ENCODE data around the gene CNTNAP5. TPM values are rescaled to one million over a fixed set of nuclear protein-coding genes. Genes with fewer than 3 reads are reported as not detected.

Gene CNTNAP5
- polyA plus RNA-seq, 1 experiment = not detected

- TF ChIP-seq, protein P1, sequence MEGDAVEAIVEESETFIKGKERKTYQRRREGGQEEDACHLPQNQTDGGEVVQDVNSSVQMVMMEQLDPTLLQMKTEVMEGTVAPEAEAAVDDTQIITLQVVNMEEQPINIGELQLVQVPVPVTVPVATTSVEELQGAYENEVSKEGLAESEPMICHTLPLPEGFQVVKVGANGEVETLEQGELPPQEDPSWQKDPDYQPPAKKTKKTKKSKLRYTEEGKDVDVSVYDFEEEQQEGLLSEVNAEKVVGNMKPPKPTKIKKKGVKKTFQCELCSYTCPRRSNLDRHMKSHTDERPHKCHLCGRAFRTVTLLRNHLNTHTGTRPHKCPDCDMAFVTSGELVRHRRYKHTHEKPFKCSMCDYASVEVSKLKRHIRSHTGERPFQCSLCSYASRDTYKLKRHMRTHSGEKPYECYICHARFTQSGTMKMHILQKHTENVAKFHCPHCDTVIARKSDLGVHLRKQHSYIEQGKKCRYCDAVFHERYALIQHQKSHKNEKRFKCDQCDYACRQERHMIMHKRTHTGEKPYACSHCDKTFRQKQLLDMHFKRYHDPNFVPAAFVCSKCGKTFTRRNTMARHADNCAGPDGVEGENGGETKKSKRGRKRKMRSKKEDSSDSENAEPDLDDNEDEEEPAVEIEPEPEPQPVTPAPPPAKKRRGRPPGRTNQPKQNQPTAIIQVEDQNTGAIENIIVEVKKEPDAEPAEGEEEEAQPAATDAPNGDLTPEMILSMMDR (IDR thresholded peaks at IDR 0.05; ENCODE audit: insufficient read depth, low read depth, low read length) = no peak
- Histone ChIP-seq H3K27me3 (ENCODE audit: control insufficient read depth, insufficient read depth, low read length) (no peaks in the 10 kb centered on the region), H3K36me3 (ENCODE audit: control insufficient read depth, insufficient read depth, low read length) (no peaks in the 10 kb centered on the region), H3K4me3 (ENCODE audit: low read depth, low read length) (no peak overlapping the region)
- POLR2A ChIA-PET = no interaction called here
- no peak for DNase-seq (ENCODE audit: low read depth)
- CTCF ChIA-PET = no interaction called here
Observed at GRCh38 chr2:124913868-124914267, 888.8 kb downstream of the CNTNAP5 start.

- POLR2A ChIA-PET = no interaction called here
- Histone ChIP-seq H3K4me3 (ENCODE audit: low read depth, low read length) (no peak overlapping the region), H3K27me3 (ENCODE audit: control insufficient read depth, insufficient read depth, low read length) (no peaks in the 10 kb centered on the region), H3K36me3 (ENCODE audit: control insufficient read depth, insufficient read depth, low read length) (no peaks in the 10 kb centered on the region)
- no peak for DNase-seq (ENCODE audit: low read depth)
- TF ChIP-seq, protein P1 (IDR thresholded peaks at IDR 0.05; ENCODE audit: insufficient read depth, low read depth, low read length) = no peak
- CTCF ChIA-PET = no interaction called here
Observed at GRCh38 chr2:124915567-124915966, 890.5 kb downstream of the CNTNAP5 start.

DNA sequence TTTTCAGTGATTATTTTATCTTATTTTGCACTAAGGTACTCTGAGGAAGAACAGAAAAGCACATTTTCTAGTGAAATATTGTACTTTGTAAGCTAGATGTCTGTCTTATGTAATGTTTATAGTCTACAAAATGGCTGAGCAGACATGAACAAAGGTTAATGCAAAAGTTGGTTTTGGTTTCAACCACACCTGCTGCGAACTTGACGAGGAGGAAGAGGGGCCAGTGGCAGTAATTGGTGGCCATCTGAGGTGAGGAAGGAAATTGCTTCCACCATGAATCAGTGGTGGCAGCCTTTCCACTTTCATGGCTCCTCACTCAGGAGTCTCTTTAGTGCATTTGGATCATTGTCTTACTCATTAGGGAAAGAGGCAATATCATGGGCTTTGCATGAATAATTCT is 894.2 kb downstream of the CNTNAP5 start:
- DNase-seq (ENCODE audit: low read depth) = no peak
- no peaks in the 10 kb centered on the region for H3K27me3 ChIP-seq (ENCODE audit: control insufficient read depth, insufficient read depth, low read length)
- CTCF ChIA-PET = no interaction called here
- no peak overlapping the region for H3K4me3 ChIP-seq (ENCODE audit: low read depth, low read length)
- TF ChIP-seq, protein P1 (IDR thresholded peaks at IDR 0.05; ENCODE audit: insufficient read depth, low read depth, low read length) = no peak
- POLR2A ChIA-PET = no interaction called here
- H3K36me3 ChIP-seq (ENCODE audit: control insufficient read depth, insufficient read depth, low read length) = no peaks in the 10 kb centered on the region

DNA sequence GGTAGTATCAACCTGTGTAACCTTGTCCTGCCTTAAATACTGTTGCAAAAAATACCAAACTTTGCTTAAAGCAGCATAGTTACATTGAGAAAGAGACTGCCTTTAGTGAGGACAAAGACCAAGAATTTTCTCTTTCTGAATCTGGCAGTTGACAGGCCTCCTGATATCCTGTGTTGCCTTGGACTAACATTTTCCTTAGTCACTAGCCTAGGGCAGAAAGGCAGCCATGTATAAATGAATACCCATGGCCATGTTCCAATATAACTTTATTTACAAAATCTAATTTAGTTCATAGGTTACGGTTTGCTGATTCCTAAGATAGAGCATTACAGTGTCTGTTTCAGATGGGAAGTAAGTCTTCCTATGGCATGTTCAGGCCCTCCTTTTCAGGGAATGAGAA is 895.4 kb downstream of the CNTNAP5 start:
- TF ChIP-seq, protein P1 (IDR thresholded peaks at IDR 0.05; ENCODE audit: insufficient read depth, low read depth, low read length) = no peak
- Histone ChIP-seq H3K27me3 (ENCODE audit: control insufficient read depth, insufficient read depth, low read length) (no peaks in the 10 kb centered on the region), H3K4me3 (ENCODE audit: low read depth, low read length) (no peak overlapping the region), H3K36me3 (ENCODE audit: control insufficient read depth, insufficient read depth, low read length) (no peaks in the 10 kb centered on the region)
- no peak for DNase-seq (ENCODE audit: low read depth)
- CTCF ChIA-PET = no interaction called here
- POLR2A ChIA-PET = no interaction called here

- Histone ChIP-seq H3K36me3 (ENCODE audit: control insufficient read depth, insufficient read depth, low read length) (no peaks in the 10 kb centered on the region), H3K27me3 (ENCODE audit: control insufficient read depth, insufficient read depth, low read length) (no peaks in the 10 kb centered on the region), H3K4me3 (ENCODE audit: low read depth, low read length) (no peak overlapping the region)
- CTCF ChIA-PET = interaction anchor here (0.7 kb wide), 1 partner anchor 13 kb away, joined by 3 read pairs; no protein-coding TSS in a partner anchor
- TF ChIP-seq, protein P1 (IDR thresholded peaks at IDR 0.05; ENCODE audit: insufficient read depth, low read depth, low read length) = no peak
- POLR2A ChIA-PET = no interaction called here
- no peak for DNase-seq (ENCODE audit: low read depth)
Observed at GRCh38 chr2:124921191-124921590, 896.1 kb downstream of the CNTNAP5 start.

All from BJ (cell line).